ENCODE measurements around the gene HOXA6. TPM values are rescaled to one million over a fixed set of nuclear protein-coding genes. Genes with fewer than 3 reads are reported as not detected.

The HOXA6 gene
- total RNA-seq, 2 experiments from 2014 or later = not detected

DNA sequence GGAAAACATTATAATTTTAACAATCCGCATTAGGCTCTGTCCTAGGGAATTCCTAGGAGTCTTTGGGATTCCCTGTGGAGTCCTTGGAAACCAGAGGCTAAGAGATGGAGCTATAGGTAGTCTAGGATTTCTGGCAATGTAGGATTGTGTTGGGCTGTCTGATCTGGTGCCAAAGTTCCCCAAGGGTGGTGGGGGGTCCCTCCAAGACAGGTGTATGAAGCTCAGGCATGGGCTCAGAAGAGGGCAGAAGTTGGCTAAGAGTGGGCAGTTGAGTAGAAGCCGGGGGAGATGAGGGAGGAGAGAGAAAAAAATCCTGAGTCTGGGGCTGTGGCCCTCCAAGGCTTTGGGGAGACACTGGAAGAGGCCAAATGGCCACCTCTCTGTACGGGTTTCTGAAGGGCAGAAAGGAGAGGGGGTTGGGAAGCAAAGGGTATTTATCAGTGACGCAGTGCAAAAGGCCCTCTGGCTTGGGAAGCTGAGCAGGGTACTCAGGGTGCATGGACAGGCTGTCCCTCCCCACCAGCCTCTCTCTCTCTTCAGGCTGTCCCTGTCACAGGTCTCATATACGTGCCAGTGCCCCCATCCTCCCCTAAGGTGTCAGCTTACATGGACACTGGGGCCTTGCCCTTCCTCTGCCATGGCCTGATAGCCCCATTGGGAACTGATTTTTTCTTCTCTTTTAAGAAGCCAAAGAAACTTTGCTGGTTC lies 929 bp downstream of the HOXA6 start:
- no peak overlapping the region for H3K4me3 Mint-ChIP-seq

DNA sequence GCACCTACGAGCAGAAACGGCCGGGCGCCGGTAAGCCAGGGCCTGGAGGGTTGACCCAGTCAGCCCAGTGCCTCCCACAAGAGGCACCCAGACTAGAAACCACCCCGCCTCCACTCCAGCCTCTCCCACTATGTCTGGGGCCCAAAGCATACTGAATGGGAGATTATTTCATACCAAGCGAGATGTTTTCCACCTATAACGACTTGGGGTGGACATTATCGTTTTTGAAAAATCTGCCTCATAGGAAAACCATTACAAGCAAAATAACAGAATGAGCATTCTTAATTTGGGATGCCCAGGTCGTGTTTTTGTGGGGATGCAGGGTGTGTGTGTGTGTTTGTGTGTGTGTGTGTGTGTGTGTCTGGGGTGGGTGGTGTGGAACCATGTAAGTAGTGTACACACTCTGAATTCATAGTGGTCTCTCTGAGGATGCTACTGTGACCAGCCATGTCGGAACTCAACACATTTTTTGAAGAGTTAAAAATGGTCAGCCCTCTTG lies 1.6 kb downstream of the HOXA6 start:
- no peaks in the 10 kb centered on the region for H3K36me3 ChIP-seq (ENCODE audit: insufficient read depth, low read length)
- peaks cover 16% of the 10 kb centered on the region for H3K4me1 Mint-ChIP-seq (ENCODE audit: low read depth)
- intact Hi-C loops (cut with DNase I, micrococcal nuclease) = no loop called here
- POLR2A ChIA-PET = no interaction called here
- peaks cover 0 to 52% of the 10 kb centered on the region in 2 experiments for H3K9me3 ChIP-seq (ENCODE audit: control insufficient read depth in 1 of 2, insufficient read depth in 1 of 2, low read length in 2 of 2)
- TF ChIP-seq, protein P1, sequence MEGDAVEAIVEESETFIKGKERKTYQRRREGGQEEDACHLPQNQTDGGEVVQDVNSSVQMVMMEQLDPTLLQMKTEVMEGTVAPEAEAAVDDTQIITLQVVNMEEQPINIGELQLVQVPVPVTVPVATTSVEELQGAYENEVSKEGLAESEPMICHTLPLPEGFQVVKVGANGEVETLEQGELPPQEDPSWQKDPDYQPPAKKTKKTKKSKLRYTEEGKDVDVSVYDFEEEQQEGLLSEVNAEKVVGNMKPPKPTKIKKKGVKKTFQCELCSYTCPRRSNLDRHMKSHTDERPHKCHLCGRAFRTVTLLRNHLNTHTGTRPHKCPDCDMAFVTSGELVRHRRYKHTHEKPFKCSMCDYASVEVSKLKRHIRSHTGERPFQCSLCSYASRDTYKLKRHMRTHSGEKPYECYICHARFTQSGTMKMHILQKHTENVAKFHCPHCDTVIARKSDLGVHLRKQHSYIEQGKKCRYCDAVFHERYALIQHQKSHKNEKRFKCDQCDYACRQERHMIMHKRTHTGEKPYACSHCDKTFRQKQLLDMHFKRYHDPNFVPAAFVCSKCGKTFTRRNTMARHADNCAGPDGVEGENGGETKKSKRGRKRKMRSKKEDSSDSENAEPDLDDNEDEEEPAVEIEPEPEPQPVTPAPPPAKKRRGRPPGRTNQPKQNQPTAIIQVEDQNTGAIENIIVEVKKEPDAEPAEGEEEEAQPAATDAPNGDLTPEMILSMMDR (IDR thresholded peaks at IDR 0.05) = no peak
- H3K27me3 Mint-ChIP-seq = peaks cover 81% of the 10 kb centered on the region
- DNase-seq (no peak), ATAC-seq (ENCODE audit: poor library complexity) (no peak)
- peaks cover 23% of the 10 kb centered on the region for H3K4me1 ChIP-seq (ENCODE audit: insufficient read depth, low read length)
- CTCF ChIA-PET = interaction anchor here (1.6 kb wide), 1 partner anchor 15 kb away, joined by 5 read pairs; no protein-coding TSS in a partner anchor
- H3K4me3 Mint-ChIP-seq = no peak overlapping the region
- no peaks in the 10 kb centered on the region for H3K36me3 Mint-ChIP-seq (ENCODE audit: low read depth)
- H3K27ac ChIP-seq (ENCODE audit: low read depth in 1 of 2, low read length in 2 of 2) = no peak overlapping the region
- no peak overlapping the region for H3K27ac Mint-ChIP-seq
- H3K9me3 Mint-ChIP-seq = no peaks in the 10 kb centered on the region
- H3K4me3 ChIP-seq (ENCODE audit: low read length) = no peak overlapping the region
- H3K27me3 ChIP-seq (ENCODE audit: control insufficient read depth in 1 of 2, insufficient read depth in 2 of 2, low read length in 2 of 2) = peaks cover 51 to 79% of the 10 kb centered on the region in 2 experiments

More for the DNA sequence above, 929 bp downstream of the HOXA6 start:
- ChIA-PET CTCF (interaction anchor here (1.6 kb wide), 1 partner anchor 14 kb away, joined by 5 read pairs; no protein-coding TSS in a partner anchor), POLR2A (no interaction called here)
- Histone ChIP-seq H3K27me3 (ENCODE audit: control insufficient read depth in 1 of 2, insufficient read depth in 2 of 2, low read length in 2 of 2) (peaks cover 58 to 82% of the 10 kb centered on the region in 2 experiments), H3K36me3 (ENCODE audit: insufficient read depth, low read length) (no peaks in the 10 kb centered on the region), H3K4me1 (ENCODE audit: insufficient read depth, low read length) (peaks cover 29% of the 10 kb centered on the region), H3K9me3 (ENCODE audit: control insufficient read depth in 1 of 2, insufficient read depth in 1 of 2, low read length in 2 of 2) (peaks cover 0 to 57% of the 10 kb centered on the region in 2 experiments), H3K27ac (ENCODE audit: low read depth in 1 of 2, low read length in 2 of 2) (no peak overlapping the region), H3K4me3 (ENCODE audit: low read length) (no peak overlapping the region)
- TF ChIP-seq, protein P1 (IDR thresholded peaks at IDR 0.05) = no peak
- H3K9me3 Mint-ChIP-seq = no peaks in the 10 kb centered on the region
- H3K4me1 Mint-ChIP-seq (ENCODE audit: low read depth) = peaks cover 23% of the 10 kb centered on the region
- intact Hi-C loops (cut with DNase I, micrococcal nuclease) = no loop called here
- H3K36me3 Mint-ChIP-seq (ENCODE audit: low read depth) = no peaks in the 10 kb centered on the region
- H3K27ac Mint-ChIP-seq = no peak overlapping the region
- ATAC-seq (ENCODE audit: poor library complexity) (no peak), DNase-seq (no peak)
- H3K27me3 Mint-ChIP-seq = peaks cover 81% of the 10 kb centered on the region

DNA sequence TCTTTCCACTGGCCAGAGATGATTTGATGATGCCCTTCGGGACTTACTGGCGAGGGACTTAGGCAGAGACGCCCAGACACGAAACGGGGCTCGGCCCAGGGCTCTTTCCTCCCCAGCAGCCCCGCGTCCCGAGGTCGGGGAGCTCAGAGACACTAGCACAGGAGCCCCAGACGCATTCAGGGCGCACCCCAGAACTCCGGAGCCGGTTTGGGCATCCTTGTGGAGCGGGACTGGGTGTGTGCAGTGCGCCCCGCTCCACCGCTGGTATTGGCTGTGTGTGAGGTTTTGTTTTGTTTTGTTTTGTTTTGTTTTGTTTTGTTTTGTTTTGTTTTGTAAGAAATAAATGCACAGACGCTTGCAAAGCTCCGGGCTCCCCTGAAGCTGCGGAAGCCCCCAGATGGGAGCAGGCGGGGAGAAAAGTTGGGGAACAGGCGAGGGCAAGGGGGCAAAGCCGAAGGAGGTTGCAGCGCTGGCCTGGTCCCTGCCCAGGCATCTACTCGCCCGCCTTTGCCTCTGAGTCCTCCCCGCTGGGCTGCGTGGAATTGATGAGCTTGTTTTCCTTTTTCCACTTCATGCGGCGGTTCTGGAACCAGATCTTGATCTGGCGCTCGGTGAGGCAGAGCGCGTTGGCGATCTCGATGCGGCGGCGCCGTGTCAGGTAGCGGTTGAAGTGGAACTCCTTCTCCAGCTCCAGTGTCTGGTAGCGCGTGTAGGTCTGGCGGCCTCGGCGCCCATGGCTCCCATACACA lies 2.2 kb downstream of the HOXA6 start:
- H3K4me3 Mint-ChIP-seq = no peak overlapping the region
- intact Hi-C loops (cut with DNase I, micrococcal nuclease) = no loop called here
- Histone ChIP-seq H3K9me3 (ENCODE audit: control insufficient read depth in 1 of 2, insufficient read depth in 1 of 2, low read length in 2 of 2) (peaks cover 0 to 47% of the 10 kb centered on the region in 2 experiments), H3K4me1 (ENCODE audit: insufficient read depth, low read length) (peaks cover 16% of the 10 kb centered on the region), H3K36me3 (ENCODE audit: insufficient read depth, low read length) (no peaks in the 10 kb centered on the region), H3K4me3 (ENCODE audit: low read length) (no peak overlapping the region), H3K27ac (ENCODE audit: low read depth in 1 of 2, low read length in 2 of 2) (no peak overlapping the region), H3K27me3 (ENCODE audit: control insufficient read depth in 1 of 2, insufficient read depth in 2 of 2, low read length in 2 of 2) (peaks cover 47 to 80% of the 10 kb centered on the region in 2 experiments)
- H3K27me3 Mint-ChIP-seq = peaks cover 81% of the 10 kb centered on the region
- CTCF ChIA-PET = interaction anchor here (1.6 kb wide), 1 partner anchor 15 kb away, joined by 5 read pairs; no protein-coding TSS in a partner anchor
- no peaks in the 10 kb centered on the region for H3K9me3 Mint-ChIP-seq
- ATAC-seq (ENCODE audit: poor library complexity) (no peak), DNase-seq (no peak)
- TF ChIP-seq, protein P1 (IDR thresholded peaks at IDR 0.05) = no peak
- H3K27ac Mint-ChIP-seq = no peak overlapping the region
- POLR2A ChIA-PET = no interaction called here
- H3K36me3 Mint-ChIP-seq (ENCODE audit: low read depth) = no peaks in the 10 kb centered on the region
- peaks cover 10% of the 10 kb centered on the region for H3K4me1 Mint-ChIP-seq (ENCODE audit: low read depth)

Measured in CD4-positive, alpha-beta T cell (primary cell).